Measurements from ENCODE around the gene FTH1.

DNA sequence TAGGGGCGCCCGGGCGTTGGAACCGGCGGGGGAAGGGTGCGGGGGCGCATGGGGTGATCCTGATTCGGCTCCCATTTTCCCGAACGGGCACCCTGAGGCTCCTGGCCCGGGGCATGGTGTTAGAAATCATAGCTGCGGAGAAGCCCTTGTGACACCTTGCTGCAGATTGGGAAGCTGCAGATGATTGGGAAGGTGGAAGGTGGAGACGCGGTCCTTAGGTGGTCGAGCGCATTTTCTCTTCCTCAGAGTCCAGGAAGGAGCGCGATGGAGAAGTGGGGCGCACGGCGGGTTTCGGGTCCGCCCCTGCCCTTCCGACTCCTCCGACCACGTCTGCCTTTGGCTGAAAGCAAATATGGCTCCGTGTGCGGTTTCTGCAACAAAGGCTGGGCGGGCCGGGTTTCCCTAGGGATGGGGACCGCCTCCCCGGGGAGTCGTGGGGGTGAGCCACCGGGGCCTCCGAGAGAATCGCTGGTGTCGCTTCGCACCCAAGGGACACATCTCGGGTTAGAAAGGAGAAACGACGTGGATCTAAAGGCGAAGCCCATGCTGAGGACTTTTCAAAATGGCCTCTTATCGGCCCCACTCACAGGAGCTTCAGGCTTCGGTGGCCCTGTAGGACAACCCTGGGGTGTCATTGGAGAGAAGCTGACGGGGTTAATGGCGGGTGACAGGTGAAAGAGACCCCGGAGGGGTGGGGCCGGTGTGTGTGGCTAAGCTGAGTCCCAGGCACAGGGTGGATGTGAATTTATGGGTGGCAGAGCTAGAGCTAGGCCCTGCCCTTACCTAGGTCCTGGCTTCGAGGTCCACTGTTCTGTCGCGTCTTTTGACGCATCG is 707 bp upstream of the FTH1 start:
- TF ChIP-seq, protein P1, sequence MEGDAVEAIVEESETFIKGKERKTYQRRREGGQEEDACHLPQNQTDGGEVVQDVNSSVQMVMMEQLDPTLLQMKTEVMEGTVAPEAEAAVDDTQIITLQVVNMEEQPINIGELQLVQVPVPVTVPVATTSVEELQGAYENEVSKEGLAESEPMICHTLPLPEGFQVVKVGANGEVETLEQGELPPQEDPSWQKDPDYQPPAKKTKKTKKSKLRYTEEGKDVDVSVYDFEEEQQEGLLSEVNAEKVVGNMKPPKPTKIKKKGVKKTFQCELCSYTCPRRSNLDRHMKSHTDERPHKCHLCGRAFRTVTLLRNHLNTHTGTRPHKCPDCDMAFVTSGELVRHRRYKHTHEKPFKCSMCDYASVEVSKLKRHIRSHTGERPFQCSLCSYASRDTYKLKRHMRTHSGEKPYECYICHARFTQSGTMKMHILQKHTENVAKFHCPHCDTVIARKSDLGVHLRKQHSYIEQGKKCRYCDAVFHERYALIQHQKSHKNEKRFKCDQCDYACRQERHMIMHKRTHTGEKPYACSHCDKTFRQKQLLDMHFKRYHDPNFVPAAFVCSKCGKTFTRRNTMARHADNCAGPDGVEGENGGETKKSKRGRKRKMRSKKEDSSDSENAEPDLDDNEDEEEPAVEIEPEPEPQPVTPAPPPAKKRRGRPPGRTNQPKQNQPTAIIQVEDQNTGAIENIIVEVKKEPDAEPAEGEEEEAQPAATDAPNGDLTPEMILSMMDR (conservative IDR thresholded peaks at IDR 0.05), result no peak
- TF ChIP-seq EZH2 (IDR thresholded peaks at IDR 0.05; ENCODE audit: low read depth), result no peak

Measured in PC-9 (cell line).